Lung (tissue), 12 donors: Measurements from ENCODE around the gene CALML6. TPM values are rescaled to one million over a fixed set of nuclear protein-coding genes. Genes with fewer than 3 reads are reported as not detected.

Experiments used
- ATAC-seq: fragments of 200-7000 bp; cut with Tn5 transposase; one replicate; pipeline ENCODE4 v1.9.1; 2020; ENCODE audit warnings: moderate number of reproducible peaks; ENCODE audit not compliant: insufficient read depth, low FRiP score
- DNase-seq, 3 donors: peaks; one replicate each; pipeline ENCODE4 v3.0.0-alpha.2; 2013 to 2017
- H3K27ac ChIP-seq, 2 donors: one replicate each; pipeline ENCODE4 v1.5.1; 2013; ENCODE audit warnings: mild to moderate bottlenecking in 2 of 2, moderate library complexity in 2 of 2, control low read depth in 1 of 2, inconsistent platforms in 1 of 2, low read depth in 1 of 2, low read length in 1 of 2
- H3K27me3 ChIP-seq, 3 donors: one replicate each; pipeline ENCODE4 v1.5.1; 2013; ENCODE audit warnings: low read length in 2 of 3; ENCODE audit not compliant: control insufficient read depth in 3 of 3, insufficient read depth in 3 of 3
- H3K36me3 ChIP-seq, 4 donors: one replicate each; pipeline ENCODE4 v1.5.1; 2013; ENCODE audit warnings: low read length in 4 of 4, mild to moderate bottlenecking in 1 of 4, moderate library complexity in 1 of 4; ENCODE audit not compliant: control insufficient read depth in 4 of 4, insufficient read depth in 4 of 4
- H3K4me1 ChIP-seq, 5 donors: one replicate each; pipeline ENCODE4 v1.5.1; 2013; ENCODE audit warnings: low read length in 5 of 5, mild to moderate bottlenecking in 2 of 5, moderate library complexity in 1 of 5; ENCODE audit not compliant: control insufficient read depth in 5 of 5, insufficient read depth in 5 of 5
- H3K4me3 ChIP-seq: one replicate; pipeline ENCODE4 v1.5.1; 2013; ENCODE audit warnings: mild to moderate bottlenecking, control low read depth, moderate library complexity
- H3K9ac ChIP-seq, 2 donors: one replicate each; pipeline ENCODE4 v1.5.1; 2013; ENCODE audit warnings: low read length in 2 of 2, control low read depth in 1 of 2; ENCODE audit not compliant: insufficient read depth in 1 of 2
- H3K9me3 ChIP-seq, 4 donors: one replicate each; pipeline ENCODE4 v1.5.1; 2013; ENCODE audit warnings: low read length in 3 of 4, mild to moderate bottlenecking in 1 of 4, moderate library complexity in 1 of 4; ENCODE audit not compliant: control insufficient read depth in 4 of 4, insufficient read depth in 3 of 4
- WGBS, 2 donors: extraction: QIAGEN DNeasy Blood & Tissue Kit; methylation state at CpG; one replicate each; pipeline ENCODE4 v1.1.7; 2013; 5-methylcytosine and 5-hydroxymethylcytosine counted together
- polyA plus RNA-seq, 2 donors: library from polyadenylated mRNA; stranded (reverse); fragments of 200-250 nt; gene quantifications; one replicate each; pipeline ENCODE4 v1.2.1, GENCODE V29; 2013
- total RNA-seq, 2 donors: library from RNA; depleted of rRNA in 1 of 2; stranded (reverse); fragments of >200 nt in 1 of 2; gene quantifications; one replicate each; pipeline ENCODE4 v1.2.1, GENCODE V29; 2014 to 2021
- TF ChIP-seq, protein P1 (sequence below): IDR thresholded peaks from 2 replicates; pipeline ENCODE4 v1.5.1; 2012; ENCODE audit warnings: mild to moderate bottlenecking; ENCODE audit errors: control extremely low read depth, extremely low read depth
- donor health status: control.
- donor health status: control.
- donor health status: Bipolar disorder and iron deficiency.
- donor health status: healthy.
- donor health status: DM: yes; HTN: yes; CAD: no.

CALML6 gene
- total and polyA plus RNA-seq, 4 donors: 0.11 to 0.55 (median 0.34) TPM

DNA sequence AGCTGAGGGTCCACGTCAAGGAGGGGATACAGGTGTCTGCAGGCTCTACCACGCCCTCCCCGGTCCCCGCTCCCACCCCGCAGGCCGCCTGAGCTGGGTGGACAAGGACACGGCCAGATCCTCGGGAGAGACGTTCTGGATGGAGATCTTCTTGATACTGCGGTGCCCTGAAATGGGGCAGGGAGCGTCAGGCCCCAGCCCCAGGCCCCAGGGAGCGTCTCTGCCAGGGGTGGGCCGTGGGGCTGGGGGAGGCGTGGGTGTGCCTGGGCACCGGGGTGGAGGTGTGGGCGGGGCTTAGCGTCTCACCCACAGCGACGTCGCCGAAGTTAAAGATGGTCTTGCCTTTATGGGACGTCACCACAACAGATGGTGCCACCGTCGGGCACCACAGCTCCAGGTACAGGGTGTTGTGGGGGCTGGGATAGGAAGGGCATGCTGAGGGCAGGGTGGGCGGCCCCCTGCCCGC, 11.3 kb downstream of the CALML6 start:
- TF ChIP-seq, protein P1, sequence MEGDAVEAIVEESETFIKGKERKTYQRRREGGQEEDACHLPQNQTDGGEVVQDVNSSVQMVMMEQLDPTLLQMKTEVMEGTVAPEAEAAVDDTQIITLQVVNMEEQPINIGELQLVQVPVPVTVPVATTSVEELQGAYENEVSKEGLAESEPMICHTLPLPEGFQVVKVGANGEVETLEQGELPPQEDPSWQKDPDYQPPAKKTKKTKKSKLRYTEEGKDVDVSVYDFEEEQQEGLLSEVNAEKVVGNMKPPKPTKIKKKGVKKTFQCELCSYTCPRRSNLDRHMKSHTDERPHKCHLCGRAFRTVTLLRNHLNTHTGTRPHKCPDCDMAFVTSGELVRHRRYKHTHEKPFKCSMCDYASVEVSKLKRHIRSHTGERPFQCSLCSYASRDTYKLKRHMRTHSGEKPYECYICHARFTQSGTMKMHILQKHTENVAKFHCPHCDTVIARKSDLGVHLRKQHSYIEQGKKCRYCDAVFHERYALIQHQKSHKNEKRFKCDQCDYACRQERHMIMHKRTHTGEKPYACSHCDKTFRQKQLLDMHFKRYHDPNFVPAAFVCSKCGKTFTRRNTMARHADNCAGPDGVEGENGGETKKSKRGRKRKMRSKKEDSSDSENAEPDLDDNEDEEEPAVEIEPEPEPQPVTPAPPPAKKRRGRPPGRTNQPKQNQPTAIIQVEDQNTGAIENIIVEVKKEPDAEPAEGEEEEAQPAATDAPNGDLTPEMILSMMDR: no peak
- Histone ChIP-seq H3K9ac (no peak overlapping the region), H3K4me1 (peaks cover 0 to 3% (median 0%) of the 10 kb centered on the region in 5 donors), H3K27ac (no peak overlapping the region), H3K27me3 (peaks cover 0 to 4% (median 0%) of the 10 kb centered on the region in 3 donors), H3K9me3 (no peaks in the 10 kb centered on the region), H3K36me3 (no peaks in the 10 kb centered on the region), H3K4me3 (no peak overlapping the region)
- DNase-seq (no peak), ATAC-seq (no peak)
- WGBS, 2 donors: 83 to 87% methylated on average over 25 to 26 of the region's 26 CpGs

DNA sequence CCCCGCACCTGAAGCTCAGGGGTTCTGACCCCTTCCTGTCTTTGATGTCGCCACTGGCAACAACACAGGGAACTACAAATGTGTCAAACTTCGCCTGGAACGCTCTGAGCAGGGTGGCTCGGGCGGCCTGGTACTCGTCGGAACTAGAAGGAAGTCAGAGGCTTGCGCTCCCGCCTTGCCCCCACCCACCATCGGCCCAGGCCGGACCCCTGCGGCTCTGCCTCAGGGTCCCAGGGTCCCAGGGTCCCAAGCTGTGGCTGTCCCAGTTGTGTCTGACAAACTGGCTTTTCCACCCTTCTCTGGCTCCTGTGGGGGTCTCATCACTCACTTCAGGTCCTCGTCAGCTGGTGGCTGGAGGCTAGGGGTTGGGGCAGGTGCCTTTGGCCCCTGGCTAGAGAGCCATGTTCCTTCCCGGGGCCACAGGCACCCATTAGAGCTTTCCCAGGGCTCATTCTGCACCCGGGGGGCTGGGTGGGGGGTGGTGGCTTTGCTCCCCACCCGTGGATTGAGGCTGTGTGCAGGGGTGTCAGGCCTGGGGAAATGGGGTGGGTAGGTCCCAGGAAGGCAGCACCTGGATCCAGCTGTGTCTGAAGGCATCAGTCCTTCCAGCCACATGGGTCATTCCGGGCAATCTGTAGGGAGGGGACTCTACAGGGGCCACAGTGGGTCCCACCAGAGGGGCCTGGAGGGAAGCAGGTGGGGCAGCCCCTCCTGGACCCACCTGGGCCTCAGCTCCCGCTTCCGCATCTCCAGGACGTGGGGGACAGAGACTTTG, 12.0 kb downstream of the CALML6 start:
- Histone ChIP-seq H3K9me3 (no peaks in the 10 kb centered on the region), H3K27ac (no peak overlapping the region), H3K9ac (no peak overlapping the region), H3K36me3 (no peaks in the 10 kb centered on the region), H3K27me3 (peaks cover 0 to 4% (median 0%) of the 10 kb centered on the region in 3 donors), H3K4me1 (peaks cover 0 to 3% (median 0%) of the 10 kb centered on the region in 5 donors), H3K4me3 (no peak overlapping the region)
- DNase-seq (peak in 1 of 3 donors; percentile 7), ATAC-seq (no peak)
- TF ChIP-seq, protein P1: no peak
- 81 to 83% methylated on average over 20 to 21 of the region's 21 CpGs for WGBS, 2 donors

DNA sequence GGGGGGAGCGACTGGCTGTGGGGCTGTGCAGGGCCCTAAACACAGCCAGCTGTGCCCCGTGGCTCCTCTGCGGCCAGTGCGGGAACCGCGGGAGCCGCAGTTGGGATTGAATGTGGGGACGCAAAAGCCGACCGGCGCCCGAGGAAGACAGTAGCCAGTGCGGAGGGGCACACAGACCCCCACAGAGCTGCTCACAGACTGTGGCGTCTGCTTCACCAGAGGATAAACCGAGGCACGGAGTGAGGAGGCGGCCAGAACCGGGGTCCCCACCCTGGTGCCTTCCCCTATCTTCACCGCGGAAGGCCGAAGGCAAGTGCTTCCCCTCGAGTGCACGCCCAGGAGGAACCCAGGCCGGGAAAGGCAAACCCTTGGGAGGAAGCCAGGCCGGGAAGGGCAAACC, 12.7 kb downstream of the CALML6 start:
- Histone ChIP-seq H3K9ac (no peak overlapping the region), H3K4me1 (peaks cover 0 to 3% (median 0%) of the 10 kb centered on the region in 5 donors), H3K27me3 (peaks cover 0 to 4% (median 0%) of the 10 kb centered on the region in 3 donors), H3K4me3 (no peak overlapping the region), H3K9me3 (no peaks in the 10 kb centered on the region), H3K36me3 (no peaks in the 10 kb centered on the region), H3K27ac (peak overlapping the region in 1 of 2 donors; percentile 30)
- DNase-seq (no peak), ATAC-seq (no peak)
- WGBS, 2 donors: 73 to 88% methylated on average over 25 of the region's 25 CpGs
- TF ChIP-seq, protein P1: no peak
